Osteoblast (primary cell): ENCODE data around the gene B3GNT5. TPM values are rescaled to one million over a fixed set of nuclear protein-coding genes. Genes with fewer than 3 reads are reported as not detected.

Source experiments
- DNase-seq: peaks from one replicate; pipeline ENCODE4 v3.0.0; 2011; ENCODE audit warnings: low spot score, mixed read lengths; ENCODE audit not compliant: insufficient read length; ENCODE audit errors: missing footprints
- H2AFZ ChIP-seq: 2 replicates; pipeline ENCODE4 v1.6.0; 2011; ENCODE audit warnings: mild to moderate bottlenecking, low read length
- H3K27ac ChIP-seq: 2 replicates; pipeline ENCODE4 v1.5.1; 2011; ENCODE audit warnings: mild to moderate bottlenecking, low read depth, low read length, moderate library complexity
- H3K27me3 ChIP-seq: 2 replicates; pipeline ENCODE4 v1.6.0; 2012; ENCODE audit warnings: mild to moderate bottlenecking, control low read depth, inconsistent platforms, low read length, moderate library complexity; ENCODE audit not compliant: insufficient read depth
- H3K36me3 ChIP-seq: 2 replicates; pipeline ENCODE4 v1.5.1; 2011; ENCODE audit warnings: mild to moderate bottlenecking, low read length, control low read depth, moderate library complexity; ENCODE audit not compliant: insufficient read depth
- H3K4me1 ChIP-seq: 2 replicates; pipeline ENCODE4 v1.5.1; 2011; ENCODE audit warnings: mild to moderate bottlenecking, low read length, control low read depth, moderate library complexity; ENCODE audit not compliant: insufficient read depth
- H3K4me2 ChIP-seq: 2 replicates; pipeline ENCODE4 v1.6.0; 2011; ENCODE audit warnings: mild to moderate bottlenecking, low read length; ENCODE audit not compliant: insufficient read depth
- H3K4me3 ChIP-seq: fragments of 200-600 bp; sonication (generic); 3 replicates; pipeline ENCODE4 v1.5.1; 2012; ENCODE audit warnings: mild to moderate bottlenecking, low read length, inconsistent platforms; ENCODE audit not compliant: insufficient read depth
- H3K79me2 ChIP-seq: 2 replicates; pipeline ENCODE4 v1.6.0; 2012; ENCODE audit warnings: mild to moderate bottlenecking, low read length, control low read depth, inconsistent platforms; ENCODE audit not compliant: insufficient read depth
- H3K9me3 ChIP-seq: 2 replicates; pipeline ENCODE4 v1.5.1; 2011; ENCODE audit warnings: low read depth, low read length, control low read depth
- H4K20me1 ChIP-seq: 2 replicates; pipeline ENCODE4 v1.6.0; 2012; ENCODE audit warnings: mild to moderate bottlenecking, low read length, control low read depth; ENCODE audit not compliant: insufficient read depth
- CTCF ChIP-seq: IDR thresholded peaks from 2 replicates; pipeline ENCODE4 v1.5.1; 2011; ENCODE audit warnings: mild to moderate bottlenecking, low read depth, low read length, moderate library complexity; ENCODE audit errors: extremely low read depth
- total RNA-seq: library from RNA; depleted of rRNA; stranded (reverse); fragments of >200 nt; gene quantifications from 2 replicates; pipeline ENCODE4 v1.2.3, GENCODE V29; 2012

Gene B3GNT5
- total RNA-seq, 1 donor, result 0.36 TPM

GRCh38 chr3:183312433-183312832 is 59.4 kb downstream of the B3GNT5 start:
- Histone ChIP-seq H3K9me3 (no peaks in the 10 kb centered on the region), H3K4me2 (no peak overlapping the region), H3K4me3 (no peak overlapping the region), H3K36me3 (no peaks in the 10 kb centered on the region), H2AFZ (no peak overlapping the region), H4K20me1 (no peaks in the 10 kb centered on the region), H3K4me1 (no peaks in the 10 kb centered on the region), H3K27me3 (peaks cover 5% of the 10 kb centered on the region), H3K79me2 (no peaks in the 10 kb centered on the region), H3K27ac (no peak overlapping the region)
- no peak for DNase-seq
- no peak for TF ChIP-seq CTCF

GRCh38 chr3:183313351-183313750 is 60.3 kb downstream of the B3GNT5 start:
- H3K36me3 ChIP-seq, result no peaks in the 10 kb centered on the region
- no peak overlapping the region for H3K4me2 ChIP-seq
- H3K4me3 ChIP-seq, result no peak overlapping the region
- no peak overlapping the region for H2AFZ ChIP-seq
- no peaks in the 10 kb centered on the region for H4K20me1 ChIP-seq
- H3K4me1 ChIP-seq, result peaks cover 3% of the 10 kb centered on the region
- no peak for TF ChIP-seq CTCF
- no peaks in the 10 kb centered on the region for H3K9me3 ChIP-seq
- DNase-seq, result no peak
- H3K79me2 ChIP-seq, result no peaks in the 10 kb centered on the region
- H3K27ac ChIP-seq, result no peak overlapping the region
- peaks cover 5% of the 10 kb centered on the region for H3K27me3 ChIP-seq

- Histone ChIP-seq H3K27ac (no peak overlapping the region), H3K79me2 (no peaks in the 10 kb centered on the region), H3K27me3 (peaks cover 5% of the 10 kb centered on the region), H3K9me3 (no peaks in the 10 kb centered on the region), H4K20me1 (no peaks in the 10 kb centered on the region), H2AFZ (no peak overlapping the region), H3K4me3 (no peak overlapping the region), H3K4me2 (no peak overlapping the region), H3K4me1 (peaks cover 3% of the 10 kb centered on the region), H3K36me3 (no peaks in the 10 kb centered on the region)
- DNase-seq, result no peak
- no peak for TF ChIP-seq CTCF
Measured at GRCh38 chr3:183313764-183314163, 60.7 kb downstream of the B3GNT5 start.

- H3K27ac ChIP-seq, result no peak overlapping the region
- no peak overlapping the region for H3K4me2 ChIP-seq
- H3K4me1 ChIP-seq, result peaks cover 3% of the 10 kb centered on the region
- no peaks in the 10 kb centered on the region for H4K20me1 ChIP-seq
- no peaks in the 10 kb centered on the region for H3K27me3 ChIP-seq
- no peaks in the 10 kb centered on the region for H3K36me3 ChIP-seq
- no peaks in the 10 kb centered on the region for H3K79me2 ChIP-seq
- no peak overlapping the region for H3K4me3 ChIP-seq
- no peak for DNase-seq
- no peaks in the 10 kb centered on the region for H3K9me3 ChIP-seq
- H2AFZ ChIP-seq, result no peak overlapping the region
- no peak for TF ChIP-seq CTCF
Measured at GRCh38 chr3:183315739-183316138, 62.7 kb downstream of the B3GNT5 start.
